Cardiac septum (tissue), 1 donor: ENCODE results near the gene LTBP3. TPM values are rescaled to one million over a fixed set of nuclear protein-coding genes. Genes with fewer than 3 reads are reported as not detected.

Experiments used
- DNase-seq: peaks from one replicate; pipeline ENCODE4 v3.0.0-alpha.2; 2020; ENCODE audit warnings: low spot score
- intact Hi-C: fragments of 100-400 bp; cut with DNase I; formaldehyde crosslinking; loops from one replicate; pipeline ENCODE4 v1.14.0; 2022
- total RNA-seq: library from RNA; stranded (reverse); fragmentation: NEBNext Ultra II Directional; extraction: Animal tissue kit (Norgen Biotek cat#: 25700); gene quantifications from one replicate; pipeline ENCODE4 v1.2.1, GENCODE V29; 2021
- donor health status: DM: no; HTN: no; CAD: no.

Gene LTBP3
- total RNA-seq, 1 donor from 2014 or later: 148 TPM

DNA sequence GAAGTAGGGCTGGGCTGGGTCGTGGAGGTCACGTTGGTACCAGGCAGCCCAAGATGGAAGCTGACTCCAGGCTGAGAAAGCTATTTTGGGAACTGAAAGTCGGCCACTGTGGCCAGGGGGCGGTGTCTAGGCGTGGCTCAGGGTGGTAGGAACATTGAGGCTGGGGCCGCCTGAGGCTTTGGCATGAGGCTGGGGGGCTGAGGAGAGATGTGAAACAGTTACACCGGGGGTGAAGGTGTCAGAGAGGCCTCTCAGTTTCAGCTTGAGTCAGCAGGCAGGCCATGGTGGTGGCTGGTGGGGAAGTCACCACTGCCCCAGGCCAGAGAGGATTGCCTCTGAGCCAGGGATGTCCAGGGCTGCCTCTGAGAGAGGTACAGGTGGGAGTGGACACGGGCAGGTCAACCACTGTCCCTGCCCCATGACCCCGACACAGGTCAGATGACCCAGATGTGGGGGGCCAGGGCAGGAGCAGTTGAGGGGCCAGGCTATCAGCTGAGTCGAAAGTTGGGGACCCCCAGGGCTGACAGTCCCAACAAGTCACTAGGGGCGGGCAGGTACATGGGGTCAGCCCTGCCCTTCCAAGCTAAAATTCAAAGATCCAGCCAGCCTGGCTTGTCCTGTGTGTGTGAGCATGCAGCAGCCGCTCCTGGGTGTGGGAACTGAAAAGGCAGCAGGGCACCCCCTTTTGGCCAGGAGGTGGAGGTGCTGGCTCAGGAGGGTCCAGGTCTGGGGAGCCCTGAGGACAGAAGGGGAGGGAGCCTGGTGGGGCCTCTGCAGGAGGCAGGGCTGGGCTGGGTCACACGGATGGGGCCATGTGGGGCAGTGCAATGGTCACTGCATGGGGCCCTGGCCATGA lies 30.3 kb upstream of the LTBP3 start:
- no peak for DNase-seq
- intact Hi-C loops: loop anchor here (2.0 to 5.0 kb wide), 2 partner anchors 14 to 46 kb away; no protein-coding TSS in a partner anchor

GRCh38 chr11:65586676-65587075 lies 28.5 kb upstream of the LTBP3 start:
- intact Hi-C loops: loop anchor here (5.0 kb wide), 1 partner anchor 44 kb away; no protein-coding TSS in a partner anchor

GRCh38 chr11:65586247-65586630 lies 28.1 kb upstream of the LTBP3 start:
- no peak for DNase-seq
- intact Hi-C loops: loop anchor here (5.0 kb wide), 1 partner anchor 44 kb away; no protein-coding TSS in a partner anchor

More at GRCh38 chr11:65586676-65587075, 28.5 kb upstream of the LTBP3 start:
- no peak for DNase-seq

DNA sequence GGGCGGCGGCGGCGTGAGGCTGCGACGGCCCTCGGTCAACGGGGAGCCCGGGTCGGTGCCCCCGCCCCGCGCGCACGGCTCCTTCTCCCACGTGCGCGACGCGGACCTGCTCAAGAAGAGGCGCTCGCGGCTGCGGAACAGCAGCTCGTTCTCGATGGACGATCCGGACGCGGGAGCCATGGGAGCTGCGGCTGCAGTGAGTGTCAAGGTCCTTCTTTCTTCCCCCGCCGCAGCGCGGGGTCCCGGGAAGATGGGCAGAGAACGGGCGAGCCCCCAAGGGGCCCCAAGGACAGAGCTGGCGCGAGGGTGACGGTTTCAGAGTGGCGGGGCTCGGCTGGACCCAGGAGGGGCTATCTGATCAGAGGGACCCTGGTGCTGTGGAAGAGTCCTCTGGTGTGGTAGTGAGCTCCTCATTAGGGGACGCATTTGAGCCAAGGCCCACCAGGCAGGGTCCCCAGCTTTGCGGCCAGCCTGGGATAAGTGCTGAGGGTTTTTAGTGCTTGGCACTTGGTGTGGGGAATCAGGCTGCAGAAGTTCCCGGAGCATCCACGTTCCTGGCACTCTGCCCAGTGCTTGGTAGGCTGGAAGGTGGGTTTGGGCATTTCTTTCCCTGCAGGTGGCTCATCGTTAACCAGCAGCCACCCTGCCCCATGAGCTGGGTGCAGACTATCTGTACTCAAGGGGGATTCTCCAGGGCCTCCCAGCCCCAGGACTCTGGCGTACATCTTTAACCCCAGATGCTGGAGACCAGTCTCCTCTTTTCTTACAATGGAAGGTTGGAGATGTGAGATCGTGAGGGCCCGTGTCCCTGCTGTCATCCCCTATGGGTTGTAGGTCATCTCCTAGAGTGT lies 27.5 kb upstream of the LTBP3 start:
- intact Hi-C loops: loop anchor here (5.0 kb wide), 1 partner anchor 43 kb away; no protein-coding TSS in a partner anchor
- no peak for DNase-seq

GRCh38 chr11:65584723-65585171 lies 26.6 kb upstream of the LTBP3 start:
- DNase-seq: no peak
- intact Hi-C loops: loop anchor here (5.0 kb wide), 1 partner anchor 42 kb away; no protein-coding TSS in a partner anchor

DNA sequence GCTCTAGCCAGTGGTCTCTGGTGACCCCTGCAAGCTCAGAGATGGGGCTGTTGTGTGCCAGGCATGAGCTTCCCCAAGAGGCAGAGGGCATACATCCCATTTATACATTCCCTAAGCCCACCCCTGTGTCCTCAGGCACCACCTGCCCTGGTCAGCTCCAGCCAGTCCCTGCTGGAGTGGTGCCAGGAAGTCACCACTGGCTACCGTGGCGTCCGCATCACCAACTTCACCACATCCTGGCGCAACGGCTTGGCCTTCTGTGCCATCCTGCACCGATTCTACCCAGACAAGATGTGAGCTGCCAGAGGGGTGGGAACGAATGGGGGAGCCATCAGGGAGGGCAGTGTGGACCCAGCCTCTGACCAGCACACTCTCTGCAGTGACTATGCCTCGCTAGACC lies 25.9 kb upstream of the LTBP3 start:
- intact Hi-C loops: no loop called here
- DNase-seq: no peak

- intact Hi-C loops: no loop called here
- no peak for DNase-seq
These were observed 25.4 kb upstream of the LTBP3 start for GRCh38 chr11:65583589-65583988.

GRCh38 chr11:65581928-65582327 lies 23.8 kb upstream of the LTBP3 start:
- intact Hi-C loops: no loop called here
- no peak for DNase-seq

DNA sequence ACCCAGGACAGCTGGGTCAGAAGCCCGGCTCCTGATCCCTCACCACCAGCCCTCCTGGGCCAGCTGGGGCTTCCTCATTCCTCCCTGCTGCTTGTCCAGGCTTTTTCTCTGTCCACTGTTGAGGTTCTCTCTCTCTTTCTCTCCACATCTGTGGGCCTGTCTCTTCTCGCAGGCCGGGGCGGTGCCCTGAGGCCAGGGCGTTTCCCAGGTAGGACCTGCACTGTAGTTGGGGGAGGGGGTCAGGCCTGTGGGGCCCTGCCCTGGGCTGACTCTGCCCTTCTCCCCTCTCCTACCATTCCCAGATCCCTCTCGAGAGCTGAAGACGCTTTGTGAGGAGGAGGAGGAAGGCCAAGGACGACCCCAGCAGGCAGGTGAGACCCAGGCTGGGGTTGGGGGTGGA lies 22.6 kb upstream of the LTBP3 start:
- DNase-seq: no peak
- intact Hi-C loops: no loop called here

- intact Hi-C loops: no loop called here
- no peak for DNase-seq
These were observed 22.0 kb upstream of the LTBP3 start for GRCh38 chr11:65580031-65580692.

GRCh38 chr11:65579291-65579690 lies 21.1 kb upstream of the LTBP3 start:
- DNase-seq: no peak
- intact Hi-C loops: no loop called here

DNA sequence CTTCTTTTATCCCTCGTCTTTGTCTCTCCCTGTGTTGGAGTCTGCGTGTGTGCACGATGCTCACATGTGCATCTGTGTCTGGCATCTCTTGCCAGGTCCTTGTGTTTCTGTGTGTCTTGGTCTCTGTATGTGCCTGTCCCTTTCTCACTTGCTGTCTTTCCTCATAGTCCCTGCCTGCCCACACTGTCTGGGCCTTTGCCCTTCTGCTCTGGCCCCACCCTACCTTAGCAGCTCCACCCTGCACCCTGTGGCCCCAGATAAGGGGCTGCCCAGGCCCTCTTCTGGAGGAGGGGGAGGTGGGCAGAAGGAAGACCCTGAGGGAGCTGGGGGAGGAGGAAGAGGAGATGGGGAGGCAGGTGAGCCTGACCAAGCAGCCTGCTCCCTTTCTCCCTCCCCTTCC lies 20.5 kb upstream of the LTBP3 start:
- no peak for DNase-seq
- intact Hi-C loops: no loop called here

DNA sequence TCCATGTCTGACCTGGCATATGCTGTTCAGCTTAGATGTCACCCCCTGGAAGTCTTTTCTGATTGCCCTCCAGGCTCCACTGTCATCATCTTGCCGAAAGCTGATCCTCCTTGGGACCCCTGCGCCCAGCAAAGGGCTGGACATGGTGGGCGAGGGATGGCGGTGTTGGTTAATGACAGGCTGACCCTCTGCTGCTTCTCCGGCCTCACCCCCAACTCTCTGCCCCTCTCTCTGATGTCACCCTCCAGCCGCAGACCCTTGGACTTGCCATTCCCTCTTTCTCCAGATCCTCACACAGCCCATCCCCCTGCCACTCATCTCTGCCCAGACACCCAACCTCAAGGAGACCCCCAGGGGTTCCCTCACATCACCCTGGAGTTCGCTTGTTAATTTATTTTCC lies 20.0 kb upstream of the LTBP3 start:
- no peak for DNase-seq
- intact Hi-C loops: no loop called here

GRCh38 chr11:65577756-65578109 lies 19.6 kb upstream of the LTBP3 start:
- intact Hi-C loops: no loop called here
- DNase-seq: no peak

DNA sequence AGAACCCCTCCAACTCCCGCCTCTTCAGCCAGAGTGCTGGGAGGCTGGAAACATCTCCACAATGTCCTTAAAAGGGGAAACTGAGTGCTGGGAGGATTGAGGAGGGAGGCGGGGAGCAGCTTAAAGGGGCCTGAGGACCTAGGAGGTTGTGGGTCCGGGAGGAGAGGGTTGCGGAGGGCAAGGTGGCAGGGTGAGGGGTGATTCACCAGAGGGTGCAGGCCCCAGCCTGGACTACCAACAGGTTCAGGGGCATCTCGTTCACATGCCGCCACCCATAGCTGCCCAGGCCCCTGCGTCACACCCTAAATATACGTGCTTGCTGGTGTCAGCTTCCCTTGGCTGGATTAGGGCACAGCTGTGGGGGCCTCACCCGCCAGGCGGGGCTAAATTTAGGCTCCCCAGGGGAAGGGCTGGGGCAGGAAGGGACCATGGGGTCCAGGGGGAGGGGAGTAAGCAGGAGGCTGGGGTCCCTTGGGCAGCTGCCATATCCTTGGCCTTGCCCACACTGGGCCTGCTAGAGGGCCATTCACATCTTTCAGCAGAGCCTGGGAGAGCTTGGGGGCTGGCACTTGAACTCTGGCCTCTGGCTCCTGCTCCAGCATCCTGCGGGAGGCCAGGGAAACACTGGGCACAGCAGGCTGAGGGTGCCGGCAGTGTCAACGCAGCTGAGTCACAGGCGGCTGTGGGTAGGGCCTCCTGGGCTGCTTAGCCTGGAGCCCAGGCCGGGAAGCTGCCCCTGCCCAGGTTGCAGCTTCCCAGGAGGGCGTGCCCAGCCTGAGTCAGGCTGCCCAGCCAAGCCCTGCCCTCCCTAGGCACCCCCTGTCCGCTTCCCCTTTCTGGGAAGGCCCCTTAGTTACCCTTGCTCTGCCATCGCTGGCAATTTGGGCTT lies 19.0 kb upstream of the LTBP3 start:
- intact Hi-C loops: no loop called here
- peak; percentile 92 for DNase-seq

- intact Hi-C loops: no loop called here
- no peak for DNase-seq
These were observed 18.2 kb upstream of the LTBP3 start for GRCh38 chr11:65576232-65576866.

- intact Hi-C loops: loop anchor here (1.0 to 2.0 kb wide), 2 partner anchors 13 to 40 kb away; partner anchors contain the start of gene PCNX3
- peak; percentile 91 for DNase-seq
These were observed 17.5 kb upstream of the LTBP3 start, which contains the start of gene EHBP1L1 for GRCh38 chr11:65575568-65576231. EHBP1L1 (plus strand) TSS chr11:65576053; CDS start chr11:65576303, 250 bp downstream.
